GM12878 (cell line): ENCODE results near the gene PLAAT5. TPM values are rescaled to one million over a fixed set of nuclear protein-coding genes. Genes with fewer than 3 reads are reported as not detected.

Source experiments
- ATAC-seq: fragments of 200-7000 bp; cut with Tn5 transposase; 3 replicates; pipeline ENCODE4 v1.9.1; 2020; ENCODE audit warnings: mild to moderate bottlenecking, moderate library complexity
- BruUV-seq: library from RNA; stranded (reverse); fragments of 400-500 nt; replicated peaks from 2 replicates; lab custom pipeline; 2021; lab: Mats Ljungman, UMichigan
- CTCF ChIA-PET: fragments of 300-600 bp; sonication (Branson Sonifier 250); formaldehyde crosslinking; extraction: SDS; loops from one replicate; lab custom pipeline; 2021; ENCODE audit warnings: inconsistent platforms; lab: Yijun Ruan, JAX
- POLR2A ChIA-PET: fragments of 350-600 bp; formaldehyde crosslinking; extraction: SDS; loops from one replicate; lab custom pipeline; 2021; ENCODE audit warnings: inconsistent platforms; lab: Charles Lee
- RAD21 ChIA-PET: fragments of 300-600 bp; sonication (Branson Sonifier 250); formaldehyde crosslinking; loops from one replicate; lab custom pipeline; 2023; ENCODE audit warnings: antibody characterized with exemption; ENCODE audit not compliant: unreplicated experiment; lab: Charles Lee
- SMC1A ChIA-PET: fragments of 300-600 bp; sonication (Branson Sonifier 250); formaldehyde crosslinking; loops from one replicate; lab custom pipeline; 2023; ENCODE audit not compliant: unreplicated experiment, uncharacterized antibody; lab: Charles Lee
- DNase-seq: peaks from one replicate; pipeline ENCODE4 v3.0.0-alpha.2; 2011; ENCODE audit warnings: low read depth, low spot score
- FAIRE-seq: peaks from 3 replicates; lab custom pipeline; 2011; peaks lifted over from hg19 to GRCh38; lab: Jason Lieb, UNC
- H2AFZ ChIP-seq: 2 replicates; pipeline ENCODE4 v1.6.0; 2011; ENCODE audit warnings: low read depth, low read length, control low read depth; ENCODE audit not compliant: control insufficient read depth
- H3K27ac ChIP-seq: 2 replicates; pipeline ENCODE4 v1.5.1; 2011; ENCODE audit warnings: control low read depth; ENCODE audit not compliant: control insufficient read depth, insufficient read depth
- H3K27me3 ChIP-seq, 2 experiments: replicated peaks in 1 of 2; 2 replicates each; pipeline versions ENCODE4 v1.6.0 to v1.6.1; 2011; ENCODE audit warnings: low read length in 1 of 2; ENCODE audit not compliant: control insufficient read depth in 2 of 2, insufficient read depth in 2 of 2
- H3K36me3 ChIP-seq, 2 experiments: 2 replicates each; pipeline ENCODE4 v1.5.1; 2011; ENCODE audit warnings: low read length in 1 of 2; ENCODE audit not compliant: control insufficient read depth in 2 of 2, insufficient read depth in 2 of 2
- H3K4me1 ChIP-seq: 2 replicates; pipeline ENCODE4 v1.6.1; 2011; ENCODE audit warnings: mild to moderate bottlenecking, low read length, moderate library complexity, mixed read lengths; ENCODE audit not compliant: control insufficient read depth, insufficient read depth
- H3K4me2 ChIP-seq: 2 replicates; pipeline ENCODE4 v1.6.0; 2011; ENCODE audit warnings: control low read depth; ENCODE audit not compliant: control insufficient read depth, insufficient read depth
- H3K4me3 ChIP-seq: fragments of 200-600 bp; sonication (generic); 2 replicates; pipeline ENCODE4 v1.5.1; 2016
- H3K79me2 ChIP-seq: 2 replicates; pipeline ENCODE4 v1.6.0; 2011; ENCODE audit warnings: low read length; ENCODE audit not compliant: control insufficient read depth, insufficient read depth
- H3K9ac ChIP-seq: 2 replicates; pipeline ENCODE4 v1.8.0; 2011; ENCODE audit warnings: low read length, control low read depth, mixed read lengths; ENCODE audit not compliant: control insufficient read depth, insufficient read depth
- H3K9me3 ChIP-seq: replicated peaks from 3 replicates; pipeline ENCODE4 v1.5.1; 2011; ENCODE audit warnings: mild to moderate bottlenecking, low read length; ENCODE audit not compliant: control insufficient read depth, insufficient read depth
- H4K20me1 ChIP-seq: 2 replicates; pipeline ENCODE4 v1.6.0; 2011; ENCODE audit not compliant: control insufficient read depth, insufficient read depth
- ASH2L ChIP-seq: fragments of 300-600, 200-600 bp; sonication (generic); IDR thresholded peaks from 2 replicates; pipeline ENCODE4 v1.6.1; 2017; ENCODE audit warnings: low read depth, mild to moderate bottlenecking, borderline replicate concordance
- BACH1 ChIP-seq: fragments of 450-650 bp; IDR thresholded peaks from 2 replicates; pipeline ENCODE4 v1.6.1; 2017; ENCODE audit warnings: mild to moderate bottlenecking, borderline replicate concordance
- EP300 ChIP-seq, 2 experiments: fragments of 150-350 bp in 1 of 2; IDR thresholded peaks; 2 replicates each; pipeline ENCODE4 v1.6.1; 2011 to 2012; ENCODE audit warnings: low read depth in 2 of 2, low read length in 2 of 2, borderline replicate concordance in 1 of 2, improper control_type of control experiment in 1 of 2, inconsistent platforms in 1 of 2; ENCODE audit not compliant: control insufficient read depth in 1 of 2
- FOXK2 ChIP-seq: fragments of 450-650 bp; IDR thresholded peaks from 2 replicates; pipeline ENCODE4 v1.6.1; 2017; ENCODE audit warnings: mild to moderate bottlenecking, moderate library complexity
- HCFC1 ChIP-seq: fragments of 150-350 bp; IDR thresholded peaks from 2 replicates; pipeline ENCODE4 v1.6.1; 2014; ENCODE audit warnings: low read length
- IRF3 ChIP-seq: fragments of 450-650 bp; IDR thresholded peaks from 2 replicates; pipeline ENCODE4 v1.6.1; 2014; ENCODE audit warnings: mild to moderate bottlenecking
- MYC ChIP-seq: IDR thresholded peaks from 2 replicates; pipeline ENCODE4 v1.6.1; 2011; ENCODE audit warnings: mild to moderate bottlenecking, low read length, moderate library complexity, inconsistent platforms; ENCODE audit not compliant: insufficient read depth, insufficient replicate concordance, insufficient read length, severe bottlenecking
- RB1 ChIP-seq: fragments of 450-650 bp; formaldehyde crosslinking; IDR thresholded peaks from 2 replicates; pipeline ENCODE4 v1.6.1; 2017; ENCODE audit warnings: mild to moderate bottlenecking, borderline replicate concordance
- RCOR1 ChIP-seq: conservative IDR thresholded peaks from 2 replicates; pipeline ENCODE4 v1.6.1; 2012; ENCODE audit warnings: low read depth, low read length, improper control_type of control experiment
- RELB ChIP-seq: fragments of 450-650 bp; IDR thresholded peaks from 2 replicates; pipeline ENCODE4 v1.6.1; 2017; ENCODE audit warnings: low read depth, mild to moderate bottlenecking, moderate library complexity
- ZBTB33 ChIP-seq: fragments of 450-650 bp; IDR thresholded peaks from 2 replicates; pipeline ENCODE4 v1.6.1; 2017; ENCODE audit warnings: mild to moderate bottlenecking
- ZNF24 ChIP-seq: fragments of 450-650 bp; IDR thresholded peaks from 2 replicates; pipeline ENCODE4 v1.6.1; 2017; ENCODE audit warnings: antibody characterized with exemption, mild to moderate bottlenecking
- WGBS: methylation state at CpG from one replicate; pipeline ENCODE4 v1.1.6; 2016; ENCODE audit warnings: low lambda C conversion rate; ENCODE audit not compliant: insufficient replicate concordance, insufficient coverage; ENCODE audit errors: missing lambda C conversion rate; 5-methylcytosine and 5-hydroxymethylcytosine counted together
- in situ Hi-C: fragments of 300-500 bp; cut with MboI; formaldehyde crosslinking; loops from 9 replicates; pipeline ENCODE4 v1.14.3; 2018; ENCODE audit warnings: mixed read lengths
- intact Hi-C: fragments of 100-400 bp; cut with micrococcal nuclease; formaldehyde crosslinking; loops from one replicate; pipeline ENCODE4 v1.14.2; 2022; ENCODE audit not compliant: unreplicated experiment
- polyA plus RNA-seq, 11 experiments: library from polyadenylated mRNA; depleted of rRNA in 4 of 11; unstranded in 6 of 11; stranded (reverse) in 5 of 11; fragments of >200 nt; fragmentation: Nextera tagmentation in 4 of 11; fragmentation: Illumina TruSeq in 1 of 11; extraction: Ambion mirVana in 4 of 11; extraction: Trizol in 1 of 11; gene quantifications; 1 replicate in 1 of 11; 2 replicates in 10 of 11; pipeline versions ENCODE4 v1.2.1 to v1.2.3, GENCODE V29; 2011 to 2016; ENCODE audit warnings: inconsistent platforms in 2 of 11, missing spikeins in 2 of 11, low read depth in 1 of 11
- total RNA-seq, 4 experiments: library from RNA; depleted of rRNA in 3 of 4; stranded (reverse); fragments of >200 nt in 3 of 4; fragmentation: Illumina TruSeq in 1 of 4; extraction: Trizol in 1 of 4; gene quantifications; 2 replicates each; pipeline versions ENCODE4 v1.2.1 to v1.2.3, GENCODE V29; 2013 to 2021
- TF ChIP-seq, protein P1 (sequence below): fragments of 450-650 bp; IDR thresholded peaks from 2 replicates; pipeline ENCODE4 v1.6.1; 2017; ENCODE audit warnings: mild to moderate bottlenecking, low read depth, inconsistent platforms; ENCODE audit not compliant: poor library complexity, severe bottlenecking
- TF ChIP-seq, protein P2 (sequence below): IDR thresholded peaks from 2 replicates; pipeline ENCODE4 v1.6.1; 2011; ENCODE audit warnings: low read depth, mild to moderate bottlenecking, low read length, moderate library complexity, borderline replicate concordance; ENCODE audit errors: extremely low read depth

PLAAT5 gene
- total and polyA plus RNA-seq, 10 of the 15 experiments (the other 5 are each of a cell fraction or from before 2014, with no cell fraction given) = not detected

- Histone ChIP-seq H3K27ac (no peak overlapping the region), H4K20me1 (no peaks in the 10 kb centered on the region), H3K27me3 (no peaks in the 10 kb centered on the region; a peak in 1 of 4 replicates), H3K9me3 (no peaks in the 10 kb centered on the region), H3K4me2 (no peak overlapping the region), H3K36me3 (no peaks in the 10 kb centered on the region), H2AFZ (no peak overlapping the region), H3K9ac (no peak overlapping the region), H3K79me2 (no peaks in the 10 kb centered on the region)
- FAIRE-seq (no peak), ATAC-seq (no peak), DNase-seq (no peak)
- SMC1A ChIA-PET = no interaction called here
- CTCF ChIA-PET = no interaction called here
- RAD21 ChIA-PET = interaction anchor here (0.7 kb wide), 1 partner anchor 35 kb away, joined by 4 read pairs; no protein-coding TSS in a partner anchor
- in situ Hi-C loops = no loop called here
- 26% methylated on average over 2 of the region's 2 CpGs for WGBS
- POLR2A ChIA-PET = no interaction called here
- intact Hi-C loops = no loop called here
- no peak for TF ChIP-seq FOXK2
- TF ChIP-seq RCOR1 = no peak
- no peak for TF ChIP-seq HCFC1
- TF ChIP-seq, protein P1, sequence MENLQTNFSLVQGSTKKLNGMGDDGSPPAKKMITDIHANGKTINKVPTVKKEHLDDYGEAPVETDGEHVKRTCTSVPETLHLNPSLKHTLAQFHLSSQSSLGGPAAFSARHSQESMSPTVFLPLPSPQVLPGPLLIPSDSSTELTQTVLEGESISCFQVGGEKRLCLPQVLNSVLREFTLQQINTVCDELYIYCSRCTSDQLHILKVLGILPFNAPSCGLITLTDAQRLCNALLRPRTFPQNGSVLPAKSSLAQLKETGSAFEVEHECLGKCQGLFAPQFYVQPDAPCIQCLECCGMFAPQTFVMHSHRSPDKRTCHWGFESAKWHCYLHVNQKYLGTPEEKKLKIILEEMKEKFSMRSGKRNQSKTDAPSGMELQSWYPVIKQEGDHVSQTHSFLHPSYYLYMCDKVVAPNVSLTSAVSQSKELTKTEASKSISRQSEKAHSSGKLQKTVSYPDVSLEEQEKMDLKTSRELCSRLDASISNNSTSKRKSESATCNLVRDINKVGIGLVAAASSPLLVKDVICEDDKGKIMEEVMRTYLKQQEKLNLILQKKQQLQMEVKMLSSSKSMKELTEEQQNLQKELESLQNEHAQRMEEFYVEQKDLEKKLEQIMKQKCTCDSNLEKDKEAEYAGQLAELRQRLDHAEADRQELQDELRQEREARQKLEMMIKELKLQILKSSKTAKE = no peak
- TF ChIP-seq ZBTB33 = no peak
- no peak for TF ChIP-seq EP300 (IDR thresholded peaks at IDR 0.05; ENCODE audit: borderline replicate concordance in 1 of 2, control insufficient read depth in 1 of 2, low read depth in 2 of 2, low read length in 2 of 2)
- TF ChIP-seq ZNF24 = no peak
- no peak for TF ChIP-seq IRF3
- TF ChIP-seq ASH2L = no peak
- TF ChIP-seq, protein P2, sequence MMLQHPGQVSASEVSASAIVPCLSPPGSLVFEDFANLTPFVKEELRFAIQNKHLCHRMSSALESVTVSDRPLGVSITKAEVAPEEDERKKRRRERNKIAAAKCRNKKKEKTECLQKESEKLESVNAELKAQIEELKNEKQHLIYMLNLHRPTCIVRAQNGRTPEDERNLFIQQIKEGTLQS = no peak
- no peak for TF ChIP-seq RB1
- no peak for TF ChIP-seq MYC
- no peak for TF ChIP-seq RELB
- TF ChIP-seq BACH1 = no peak
- TF ChIP-seq, all 136 proteins: peak for 0
- BruUV-seq = no TSS peak
- Histone ChIP-seq H3K4me1 (no peaks in the 10 kb centered on the region), H3K4me3 (no peak overlapping the region)
Observed at GRCh38 chr11:63445118-63445517, 45.8 kb downstream of the PLAAT5 start.
